ENCODE measurements around the gene APOOL. TPM values are rescaled to one million over a fixed set of nuclear protein-coding genes. Genes with fewer than 3 reads are reported as not detected.

APOOL gene
- total RNA-seq, 3 donors from 2014 or later, result 23.5 to 27.7 (median 24.0) TPM

DNA sequence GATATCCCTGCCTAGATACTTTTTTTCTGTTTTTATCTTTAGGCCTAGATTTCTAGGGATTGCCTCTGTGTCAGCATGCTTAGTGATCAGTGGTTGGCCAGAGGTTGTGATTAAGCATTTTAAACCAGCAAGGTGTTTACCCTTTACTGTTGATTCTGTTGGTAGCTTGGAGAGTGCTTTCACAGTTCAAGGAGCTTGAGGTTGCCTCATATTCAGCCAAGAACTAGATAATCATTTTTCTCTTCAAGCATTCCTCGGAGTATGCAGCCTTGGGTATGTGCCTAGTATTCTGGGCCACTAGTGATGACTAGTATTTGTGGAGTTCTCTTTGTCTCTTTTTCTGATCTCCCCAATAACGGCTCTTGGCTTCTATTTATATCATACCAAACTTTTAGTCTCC lies 20.4 kb downstream of the APOOL start:
- H3K36me3 ChIP-seq (ENCODE audit: low read depth), result no peaks in the 10 kb centered on the region
- H3K4me3 ChIP-seq, result no peak overlapping the region
- no peak for ATAC-seq
- H3K9me3 ChIP-seq, result no peaks in the 10 kb centered on the region
- TF ChIP-seq CTCF (IDR thresholded peaks at IDR 0.05), result no peak
- no peaks in the 10 kb centered on the region for H3K4me1 ChIP-seq (ENCODE audit: low read depth)
- intact Hi-C loops (cut with DNase I, micrococcal nuclease), result no loop called here
- no peak for DNase-seq

DNA sequence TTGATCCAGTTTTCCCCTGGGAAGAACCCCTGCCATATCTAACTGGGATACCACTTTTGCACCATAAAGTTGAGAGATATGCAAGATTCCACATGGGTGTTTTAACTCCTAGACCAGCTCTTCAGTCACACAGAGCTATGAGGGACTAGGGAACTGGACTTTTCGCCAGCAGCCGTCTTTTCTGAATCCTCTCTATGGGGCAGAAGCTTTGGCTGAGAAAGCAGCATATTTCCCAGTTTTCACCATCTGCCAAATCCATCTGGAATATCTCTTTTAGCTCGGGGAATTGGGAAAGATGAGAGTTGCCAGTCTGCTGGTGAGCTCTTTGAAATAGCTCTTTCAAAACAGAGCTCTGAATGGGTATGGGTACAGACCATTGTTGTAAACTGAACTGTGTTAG lies 20.9 kb downstream of the APOOL start:
- TF ChIP-seq CTCF (IDR thresholded peaks at IDR 0.05), result no peak
- ATAC-seq, result no peak
- intact Hi-C loops (cut with DNase I, micrococcal nuclease), result no loop called here
- no peaks in the 10 kb centered on the region for H3K9me3 ChIP-seq
- no peaks in the 10 kb centered on the region for H3K36me3 ChIP-seq (ENCODE audit: low read depth)
- H3K4me3 ChIP-seq, result no peak overlapping the region
- no peaks in the 10 kb centered on the region for H3K4me1 ChIP-seq (ENCODE audit: low read depth)
- no peak for DNase-seq

DNA sequence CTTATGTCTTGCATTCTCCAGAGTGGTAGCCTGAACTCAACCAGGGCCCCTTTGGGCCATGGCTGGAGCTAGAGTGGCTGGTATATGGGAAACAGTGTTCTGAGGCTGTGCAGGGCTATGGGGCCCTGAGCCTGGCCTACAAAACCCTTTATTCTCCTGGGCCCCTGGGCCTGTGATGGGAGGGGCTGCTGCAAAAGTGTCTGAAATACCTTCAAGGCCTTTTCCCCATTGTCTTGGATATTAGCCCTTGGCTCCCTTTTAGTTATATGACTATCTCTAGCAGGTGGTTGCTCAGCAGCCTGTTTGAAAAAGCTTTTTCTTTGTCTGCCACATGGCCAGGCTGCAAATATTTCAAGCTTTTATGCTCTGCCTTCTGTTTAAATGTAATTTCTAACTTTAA lies 22.5 kb downstream of the APOOL start:
- TF ChIP-seq CTCF (IDR thresholded peaks at IDR 0.05), result no peak
- Histone ChIP-seq H3K4me3 (no peak overlapping the region), H3K4me1 (ENCODE audit: low read depth) (no peaks in the 10 kb centered on the region), H3K9me3 (no peaks in the 10 kb centered on the region), H3K36me3 (ENCODE audit: low read depth) (no peaks in the 10 kb centered on the region)
- intact Hi-C loops (cut with DNase I, micrococcal nuclease), result no loop called here
- DNase-seq (no peak), ATAC-seq (no peak)

- Histone ChIP-seq H3K4me1 (ENCODE audit: low read depth) (no peaks in the 10 kb centered on the region), H3K36me3 (ENCODE audit: low read depth) (no peaks in the 10 kb centered on the region), H3K4me3 (no peak overlapping the region), H3K9me3 (no peaks in the 10 kb centered on the region)
- TF ChIP-seq CTCF (IDR thresholded peaks at IDR 0.05), result no peak
- peak; percentile 51 for ATAC-seq
- DNase-seq, result no peak
- intact Hi-C loops (cut with DNase I, micrococcal nuclease), result no loop called here
Measured at GRCh38 chrX:85029043-85029442, 25.4 kb downstream of the APOOL start.

- intact Hi-C loops (cut with DNase I, micrococcal nuclease), result no loop called here
- Histone ChIP-seq H3K4me3 (no peak overlapping the region), H3K9me3 (no peaks in the 10 kb centered on the region), H3K4me1 (ENCODE audit: low read depth) (no peaks in the 10 kb centered on the region), H3K36me3 (ENCODE audit: low read depth) (no peaks in the 10 kb centered on the region)
- DNase-seq, result no peak
- no peak for TF ChIP-seq CTCF (IDR thresholded peaks at IDR 0.05)
- no peak for ATAC-seq
Measured at GRCh38 chrX:85031505-85031904, 27.8 kb downstream of the APOOL start.

- Histone ChIP-seq H3K36me3 (ENCODE audit: low read depth) (no peaks in the 10 kb centered on the region), H3K4me1 (ENCODE audit: low read depth) (no peaks in the 10 kb centered on the region), H3K9me3 (no peaks in the 10 kb centered on the region), H3K4me3 (no peak overlapping the region)
- ATAC-seq (no peak), DNase-seq (no peak)
- intact Hi-C loops (cut with DNase I, micrococcal nuclease), result no loop called here
- TF ChIP-seq CTCF (IDR thresholded peaks at IDR 0.05), result no peak
Measured at GRCh38 chrX:85037114-85037513, 33.4 kb downstream of the APOOL start.

Measured in mucosa of descending colon (tissue), 3 donors.